GM18861 (cell line): ENCODE results near the gene IQSEC3.
A peak's percentile ranks its signal among the peaks of the same experiment; 100 is the strongest.
"Not testable (repeated sequence)": the region's sequence is repeated elsewhere in the genome, so short reads cannot be mapped to it uniquely, and the experiment has no call there.

Experiments
- ATAC-seq: cut with Tn5 transposase; IDR thresholded peaks from one replicate; pipeline ENCODE4 v1.9.1; 2021; ENCODE audit not compliant: unreplicated experiment

IQSEC3 gene

GRCh38 chr12:52902-53734 is 13.4 kb upstream of the IQSEC3 start:
- ATAC-seq, result not testable (repeated sequence)

GRCh38 chr12:53735-54730 is 12.5 kb upstream of the IQSEC3 start:
- no peak for ATAC-seq

GRCh38 chr12:54750-55535 is 11.6 kb upstream of the IQSEC3 start:
- no peak for ATAC-seq

- no peak for ATAC-seq
Measured at GRCh38 chr12:56683-57346, 9.8 kb upstream of the IQSEC3 start.

GRCh38 chr12:57539-57938 is 9.0 kb upstream of the IQSEC3 start:
- no peak for ATAC-seq

- ATAC-seq, result no peak
Measured at GRCh38 chr12:58832-59231, 7.7 kb upstream of the IQSEC3 start.

GRCh38 chr12:61845-62244 is 4.7 kb upstream of the IQSEC3 start:
- ATAC-seq, result not testable (repeated sequence)

- not testable (repeated sequence) for ATAC-seq
Measured at GRCh38 chr12:65491-66063, 990 bp upstream of the IQSEC3 start.

- ATAC-seq, result peak; percentile 80
Measured at GRCh38 chr12:66782-67504, 376 bp downstream of the IQSEC3 start.

GRCh38 chr12:69677-70076 is 3.1 kb downstream of the IQSEC3 start:
- ATAC-seq, result not testable (repeated sequence)

- ATAC-seq, result not testable (repeated sequence)
Measured at GRCh38 chr12:70541-70940, 4.0 kb downstream of the IQSEC3 start.

GRCh38 chr12:72018-72417 is 5.5 kb downstream of the IQSEC3 start:
- ATAC-seq, result not testable (repeated sequence)

GRCh38 chr12:74420-75190 is 8.0 kb downstream of the IQSEC3 start:
- not testable (repeated sequence) for ATAC-seq

- ATAC-seq, result not testable (repeated sequence)
Measured at GRCh38 chr12:75541-75940, 9.0 kb downstream of the IQSEC3 start.

- ATAC-seq, result not testable (repeated sequence)
Measured at GRCh38 chr12:76102-76501, 9.5 kb downstream of the IQSEC3 start.

- not testable (repeated sequence) for ATAC-seq
Measured at GRCh38 chr12:76551-76950, 10.0 kb downstream of the IQSEC3 start.

- not testable (repeated sequence) for ATAC-seq
Measured at GRCh38 chr12:77101-77719, 10.6 kb downstream of the IQSEC3 start.

GRCh38 chr12:77769-78383 is 11.3 kb downstream of the IQSEC3 start:
- not testable (repeated sequence) for ATAC-seq
